ENCODE results near the gene POLR2E.

POLR2E gene

GRCh38 chr19:1042689-1043511, 52.3 kb downstream of the POLR2E start:
- no peak for DNase-seq

GRCh38 chr19:1041835-1042685, 53.1 kb downstream of the POLR2E start:
- no peak for DNase-seq

GRCh38 chr19:1041272-1041834, 53.8 kb downstream of the POLR2E start:
- DNase-seq: no peak

GRCh38 chr19:1040476-1041271, 54.5 kb downstream of the POLR2E start:
- peak; percentile 89 to 90 for DNase-seq

GRCh38 chr19:1039646-1040475, 55.3 kb downstream of the POLR2E start, which contains the start of gene ABCA7:
TSS of gene ABCA7 (plus strand) at chr19:1040107. CDS start at chr19:1041362, 1,255 bp downstream.
- DNase-seq: peak; percentile 100

- DNase-seq: no peak
Measured at GRCh38 chr19:1038978-1039645, 56.1 kb downstream of the POLR2E start.

- no peak for DNase-seq
Measured at GRCh38 chr19:1037621-1038064, 57.5 kb downstream of the POLR2E start.
